Body of pancreas (tissue), 4 donors: ENCODE results near the gene PPP2R5C.

Source experiments
- POLR2A ChIP-seq, 3 donors: fragments of 450-650 bp; IDR thresholded peaks; one replicate each; pipeline ENCODE4 v1.6.1; 2016; ENCODE audit warnings: antibody characterized with exemption in 3 of 3, mild to moderate bottlenecking in 2 of 3
- TF ChIP-seq, protein P1 (sequence below), 7 experiments: fragments of 450-650 bp in 4 of 7; fragments of 200-600 bp in 3 of 7; sonication (generic) in 3 of 7; IDR thresholded peaks; one replicate each; pipeline ENCODE4 v1.5.1; 2016 to 2019; ENCODE audit warnings: antibody characterized with exemption in 7 of 7

DNA sequence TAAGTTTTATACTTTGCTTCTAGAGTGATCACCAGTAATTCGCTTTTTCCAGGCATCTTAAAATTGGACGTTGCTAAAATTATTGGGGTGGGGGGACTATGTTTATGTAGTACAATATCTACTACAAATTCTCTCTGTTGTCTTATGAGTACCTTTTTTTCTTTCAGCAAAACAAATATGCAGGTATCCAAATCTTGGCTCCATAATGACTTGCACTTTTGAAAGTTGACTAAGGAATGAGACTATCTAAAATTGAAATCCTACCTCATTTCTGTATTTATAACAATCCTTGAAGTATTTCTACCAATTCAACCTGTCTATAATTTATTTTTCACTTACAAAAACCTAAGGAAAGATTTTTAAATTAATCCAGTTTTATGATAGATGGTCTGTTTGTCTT is 205.2 kb downstream of the PPP2R5C start:
- TF ChIP-seq, protein P1, sequence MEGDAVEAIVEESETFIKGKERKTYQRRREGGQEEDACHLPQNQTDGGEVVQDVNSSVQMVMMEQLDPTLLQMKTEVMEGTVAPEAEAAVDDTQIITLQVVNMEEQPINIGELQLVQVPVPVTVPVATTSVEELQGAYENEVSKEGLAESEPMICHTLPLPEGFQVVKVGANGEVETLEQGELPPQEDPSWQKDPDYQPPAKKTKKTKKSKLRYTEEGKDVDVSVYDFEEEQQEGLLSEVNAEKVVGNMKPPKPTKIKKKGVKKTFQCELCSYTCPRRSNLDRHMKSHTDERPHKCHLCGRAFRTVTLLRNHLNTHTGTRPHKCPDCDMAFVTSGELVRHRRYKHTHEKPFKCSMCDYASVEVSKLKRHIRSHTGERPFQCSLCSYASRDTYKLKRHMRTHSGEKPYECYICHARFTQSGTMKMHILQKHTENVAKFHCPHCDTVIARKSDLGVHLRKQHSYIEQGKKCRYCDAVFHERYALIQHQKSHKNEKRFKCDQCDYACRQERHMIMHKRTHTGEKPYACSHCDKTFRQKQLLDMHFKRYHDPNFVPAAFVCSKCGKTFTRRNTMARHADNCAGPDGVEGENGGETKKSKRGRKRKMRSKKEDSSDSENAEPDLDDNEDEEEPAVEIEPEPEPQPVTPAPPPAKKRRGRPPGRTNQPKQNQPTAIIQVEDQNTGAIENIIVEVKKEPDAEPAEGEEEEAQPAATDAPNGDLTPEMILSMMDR (IDR thresholded peaks at IDR 0.05), result no peak
- no peak for TF ChIP-seq POLR2A (IDR thresholded peaks at IDR 0.05)
